HG02943 (cell line): ENCODE results near the gene LCTL.
"Not testable (repeated sequence)": the region's sequence is repeated elsewhere in the genome, so short reads cannot be mapped to it uniquely, and the experiment has no call there.

ENCODE experiments used
- ATAC-seq: cut with Tn5 transposase; IDR thresholded peaks from one replicate; pipeline ENCODE4 v1.9.1; 2021; ENCODE audit warnings: mild to moderate bottlenecking, low read depth, moderate library complexity; ENCODE audit not compliant: unreplicated experiment

Gene LCTL

DNA sequence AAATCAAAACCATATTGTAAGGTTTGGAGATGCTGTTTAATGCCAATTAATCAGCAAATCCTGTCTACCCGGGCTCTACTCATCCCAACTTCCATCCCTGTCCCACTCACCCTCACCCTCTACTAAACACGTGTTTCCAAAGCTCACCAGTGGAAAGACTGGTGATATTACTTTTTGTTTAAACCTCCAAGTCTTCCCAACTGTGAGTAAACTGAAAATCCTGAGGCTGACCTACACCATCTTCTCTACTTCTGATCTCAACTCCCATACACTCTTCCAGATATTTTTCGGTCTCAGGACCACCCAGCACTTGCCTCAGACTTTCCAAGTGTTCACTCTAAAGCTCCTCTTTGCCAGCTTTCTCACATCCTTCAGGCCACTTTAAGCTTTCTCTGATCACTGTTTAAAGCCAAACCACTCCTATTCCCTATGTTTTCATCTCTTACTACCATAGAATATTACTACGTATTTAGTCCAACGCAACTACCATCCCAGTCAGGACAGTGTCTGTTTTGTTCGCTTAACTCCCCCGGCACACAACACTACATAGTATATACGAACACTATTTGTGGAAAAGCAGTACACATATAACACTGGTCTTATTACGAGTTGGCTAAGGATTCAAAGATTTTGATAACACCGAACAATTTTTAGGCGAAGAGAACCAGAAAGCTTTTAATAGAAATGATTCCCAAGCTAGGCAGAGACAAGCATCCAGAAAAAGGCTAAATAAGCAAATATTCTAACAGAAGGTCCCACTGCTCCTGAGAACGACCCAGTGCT is 61.8 kb downstream of the LCTL start:
- ATAC-seq: no peak

DNA sequence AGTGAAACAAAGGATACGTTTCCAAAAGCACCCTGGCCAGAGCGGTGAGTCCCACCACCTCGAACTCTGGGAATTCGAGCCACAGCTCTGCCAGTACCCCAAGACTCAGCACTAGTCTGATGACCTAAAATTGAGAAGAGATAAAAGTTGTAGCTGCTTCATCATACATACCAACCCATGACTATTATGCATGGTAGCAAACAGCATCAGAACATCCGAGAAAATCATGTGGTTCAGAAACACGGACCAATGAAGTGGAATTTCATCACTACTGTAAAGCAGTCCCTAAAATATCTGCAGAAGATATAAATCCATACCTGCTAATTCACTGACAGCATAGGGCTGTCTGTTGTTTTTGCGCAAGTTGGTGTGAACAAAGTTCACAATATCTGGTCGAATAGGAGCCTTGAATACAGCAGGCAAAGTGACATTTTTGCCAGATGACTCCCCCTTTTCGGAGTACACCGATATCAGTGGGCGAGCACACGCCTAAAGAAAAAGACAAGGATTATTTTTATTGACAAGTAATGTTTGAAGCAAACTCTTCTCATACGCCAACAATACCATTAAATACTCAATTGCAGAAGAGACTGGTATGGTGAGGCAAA is 62.7 kb downstream of the LCTL start:
- ATAC-seq: not testable (repeated sequence)

DNA sequence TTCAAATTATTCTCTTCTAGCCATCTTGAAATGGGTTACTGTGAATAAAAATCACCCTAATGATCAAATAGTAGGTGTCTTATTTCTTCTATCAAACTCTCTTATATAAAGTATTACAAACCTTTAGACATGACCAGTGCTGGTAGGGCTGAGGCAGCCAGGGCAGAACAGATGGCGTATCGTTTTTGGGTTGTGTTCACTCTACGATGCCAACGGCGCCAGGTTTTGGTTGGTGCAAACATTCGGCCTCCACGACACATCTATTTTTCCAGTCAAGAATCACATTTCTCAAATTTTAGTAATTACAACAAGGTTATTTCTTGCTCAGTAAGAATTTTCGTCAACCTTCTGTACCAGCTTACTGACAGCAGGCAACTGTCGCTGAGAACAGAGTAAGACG is 63.3 kb downstream of the LCTL start:
- ATAC-seq: no peak

DNA sequence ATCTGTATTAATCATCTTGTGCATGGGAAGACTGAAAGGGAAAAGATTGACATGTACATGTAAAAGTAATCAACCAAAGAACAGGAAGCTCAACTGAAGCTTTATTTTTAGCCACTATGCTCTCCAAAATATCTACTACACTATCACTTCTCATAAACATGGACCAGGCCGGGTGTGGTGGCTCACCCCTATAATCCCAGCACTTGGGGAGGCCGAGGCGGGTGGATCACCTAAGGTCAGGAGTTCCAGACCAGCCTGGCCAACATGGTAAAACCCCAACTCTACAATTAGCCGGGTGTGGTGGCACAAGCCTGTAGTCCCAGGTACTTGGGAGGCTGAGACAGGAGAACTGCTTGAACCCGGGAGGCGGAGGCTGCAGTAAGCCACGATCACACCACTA is 65.5 kb downstream of the LCTL start:
- ATAC-seq: not testable (repeated sequence)

DNA sequence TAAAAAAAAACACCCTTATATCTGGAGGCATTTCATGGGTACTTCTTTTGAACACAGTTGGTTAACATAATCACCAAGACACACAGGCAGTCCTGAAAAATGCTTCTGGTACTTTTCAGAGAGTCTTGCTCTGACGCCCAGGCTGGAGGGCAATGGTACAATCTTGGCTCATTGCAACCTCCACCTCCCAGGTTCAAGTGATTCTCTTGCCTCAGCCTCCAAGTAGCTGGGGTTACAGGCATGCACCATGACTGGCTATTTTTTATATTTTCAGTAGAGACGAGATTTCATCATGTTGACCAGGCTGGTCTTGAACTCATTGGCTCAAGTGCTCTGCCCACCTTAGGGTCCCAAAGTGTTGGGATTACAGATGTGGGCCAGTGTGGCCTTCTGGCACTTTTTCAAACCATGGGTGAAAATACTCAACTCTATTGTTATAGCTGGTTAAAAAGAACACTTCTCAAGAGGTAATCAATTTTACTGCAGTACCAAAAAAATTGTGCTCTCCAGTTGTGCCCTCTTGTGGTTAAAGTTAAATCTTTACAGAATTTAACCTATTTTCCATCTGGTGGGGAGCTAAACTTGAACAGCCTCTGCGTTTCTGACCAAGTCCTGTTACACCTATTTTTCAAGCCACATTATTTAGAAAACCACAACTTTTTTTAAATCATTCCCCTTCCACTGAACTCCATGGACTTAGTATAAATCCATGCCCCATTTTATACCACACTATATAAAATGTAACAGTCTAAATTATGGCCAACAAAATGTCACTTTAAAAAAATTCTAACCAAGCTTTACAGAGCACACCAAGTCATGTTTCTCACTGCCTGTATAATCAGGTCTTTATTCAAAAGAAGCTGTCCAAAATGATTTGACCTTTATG is 67.1 kb downstream of the LCTL start:
- ATAC-seq: no peak
